Embryonic facial prominence (tissue), 1 donor: ENCODE measurements around the gene CHMP6.

ENCODE experiments used
- DNase-seq: peaks from one replicate; pipeline ENCODE4 v3.0.0-alpha.2; 2016; ENCODE audit errors: extremely low spot score

Gene CHMP6

GRCh38 chr17:80992077-80992947, 671 bp downstream of the CHMP6 start:
- no peak for DNase-seq

GRCh38 chr17:80992948-80993624, 1.4 kb downstream of the CHMP6 start:
- DNase-seq = no peak

- no peak for DNase-seq
These were observed 3.5 kb downstream of the CHMP6 start for GRCh38 chr17:80995131-80995530.

GRCh38 chr17:80996422-80997305, 5.0 kb downstream of the CHMP6 start:
- no peak for DNase-seq

- DNase-seq = no peak
These were observed 5.9 kb downstream of the CHMP6 start for GRCh38 chr17:80997424-80998117.

GRCh38 chr17:80998118-80998747, 6.6 kb downstream of the CHMP6 start:
- no peak for DNase-seq

GRCh38 chr17:80998748-80999535, 7.3 kb downstream of the CHMP6 start:
- no peak for DNase-seq

- DNase-seq = no peak
These were observed 8.1 kb downstream of the CHMP6 start for GRCh38 chr17:80999536-81000333.

- DNase-seq = no peak
These were observed 8.6 kb downstream of the CHMP6 start for GRCh38 chr17:81000334-81000630.

- no peak for DNase-seq
These were observed 9.2 kb downstream of the CHMP6 start for GRCh38 chr17:81000631-81001357.

GRCh38 chr17:81002013-81002384, 10.4 kb downstream of the CHMP6 start:
- DNase-seq = no peak

GRCh38 chr17:81002409-81003361, 11.0 kb downstream of the CHMP6 start:
- DNase-seq = no peak

GRCh38 chr17:81003711-81004475, 12.3 kb downstream of the CHMP6 start:
- DNase-seq = no peak

GRCh38 chr17:81006891-81007290, 15.2 kb downstream of the CHMP6 start:
- DNase-seq = no peak

- DNase-seq = no peak
These were observed 16.5 kb downstream of the CHMP6 start for GRCh38 chr17:81008140-81008539.

GRCh38 chr17:81009136-81009535, 17.5 kb downstream of the CHMP6 start:
- DNase-seq = no peak

- no peak for DNase-seq
These were observed 19.3 kb downstream of the CHMP6 start for GRCh38 chr17:81010935-81011334.
